ENCODE results near the gene GMPR2.

GRCh38 chr14:24264298-24264697 is 31.6 kb downstream of the GMPR2 start:
- TF ChIP-seq POLR2A (IDR thresholded peaks at IDR 0.05) (no peak), POLR2AphosphoS5 (IDR thresholded peaks at IDR 0.05) (no peak)
